Fibroblast of mammary gland (primary cell): ENCODE data around the gene C17orf50.
A peak's percentile ranks its signal among the peaks of the same experiment; 100 is the strongest.

Source experiments
- DNase-seq: peaks from one replicate; pipeline ENCODE4 v3.0.0-alpha.2; 2010; ENCODE audit warnings: low read depth
- H3K4me3 ChIP-seq: 2 replicates; pipeline ENCODE4 v1.5.1; 2011; ENCODE audit warnings: low read depth, mild to moderate bottlenecking, low read length, moderate library complexity; ENCODE audit not compliant: control insufficient read depth
- TF ChIP-seq, protein P1 (sequence below): conservative IDR thresholded peaks from 2 replicates; pipeline ENCODE4 v1.5.1; 2011; ENCODE audit warnings: low read depth, low read length, inconsistent platforms; ENCODE audit not compliant: control insufficient read depth, insufficient read depth

The C17orf50 gene

DNA sequence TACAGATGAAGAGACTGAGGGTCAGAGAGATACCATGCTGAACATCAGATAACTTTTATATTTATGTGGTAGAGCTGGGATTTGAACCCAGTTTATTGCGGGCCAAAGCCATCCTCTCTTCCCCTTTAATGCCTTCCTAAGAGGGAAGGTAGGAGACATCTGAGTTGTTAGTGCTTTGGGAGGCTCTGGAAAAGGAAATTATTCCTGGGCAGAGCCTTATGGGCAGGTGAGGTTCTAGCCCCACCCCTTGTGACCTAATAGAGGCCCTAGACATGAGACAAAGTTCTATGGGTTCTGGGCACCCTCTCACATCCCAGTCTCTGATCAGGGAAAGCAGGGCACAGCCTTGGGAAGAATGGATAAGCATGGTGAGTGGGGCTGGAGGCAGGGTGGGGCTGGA, at the start of gene C17orf50:
TSS of gene C17orf50 (plus strand) at position 301 of the 400 bp plus-strand sequence. CDS start at position 356, 55 bp downstream.
- TF ChIP-seq, protein P1, sequence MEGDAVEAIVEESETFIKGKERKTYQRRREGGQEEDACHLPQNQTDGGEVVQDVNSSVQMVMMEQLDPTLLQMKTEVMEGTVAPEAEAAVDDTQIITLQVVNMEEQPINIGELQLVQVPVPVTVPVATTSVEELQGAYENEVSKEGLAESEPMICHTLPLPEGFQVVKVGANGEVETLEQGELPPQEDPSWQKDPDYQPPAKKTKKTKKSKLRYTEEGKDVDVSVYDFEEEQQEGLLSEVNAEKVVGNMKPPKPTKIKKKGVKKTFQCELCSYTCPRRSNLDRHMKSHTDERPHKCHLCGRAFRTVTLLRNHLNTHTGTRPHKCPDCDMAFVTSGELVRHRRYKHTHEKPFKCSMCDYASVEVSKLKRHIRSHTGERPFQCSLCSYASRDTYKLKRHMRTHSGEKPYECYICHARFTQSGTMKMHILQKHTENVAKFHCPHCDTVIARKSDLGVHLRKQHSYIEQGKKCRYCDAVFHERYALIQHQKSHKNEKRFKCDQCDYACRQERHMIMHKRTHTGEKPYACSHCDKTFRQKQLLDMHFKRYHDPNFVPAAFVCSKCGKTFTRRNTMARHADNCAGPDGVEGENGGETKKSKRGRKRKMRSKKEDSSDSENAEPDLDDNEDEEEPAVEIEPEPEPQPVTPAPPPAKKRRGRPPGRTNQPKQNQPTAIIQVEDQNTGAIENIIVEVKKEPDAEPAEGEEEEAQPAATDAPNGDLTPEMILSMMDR, result no peak
- no peak within 1 kb of the TSS for H3K4me3 ChIP-seq
- no peak for DNase-seq

DNA sequence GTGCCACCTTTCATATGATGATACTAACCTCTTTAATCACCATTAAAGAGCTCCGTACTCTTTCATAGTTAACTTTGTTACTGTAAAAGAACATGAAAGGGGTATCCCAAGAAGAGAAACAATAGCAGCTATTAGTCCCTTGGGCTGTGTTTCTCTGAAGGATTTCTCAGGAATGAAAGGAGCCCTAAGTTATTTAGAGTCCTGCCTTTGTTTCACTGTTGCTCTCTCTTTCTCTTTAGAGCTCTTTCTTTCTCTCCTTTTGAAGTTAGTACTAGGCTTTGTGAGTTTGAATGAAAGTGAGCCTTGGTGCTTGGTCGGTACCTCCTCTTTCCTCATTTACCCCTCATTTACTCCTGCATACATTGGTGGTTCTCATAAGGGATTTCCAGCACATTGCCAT, 49.7 kb upstream of the C17orf50 start:
- no peak overlapping the region for H3K4me3 ChIP-seq
- no peak for DNase-seq
- TF ChIP-seq, protein P1, result no peak

DNA sequence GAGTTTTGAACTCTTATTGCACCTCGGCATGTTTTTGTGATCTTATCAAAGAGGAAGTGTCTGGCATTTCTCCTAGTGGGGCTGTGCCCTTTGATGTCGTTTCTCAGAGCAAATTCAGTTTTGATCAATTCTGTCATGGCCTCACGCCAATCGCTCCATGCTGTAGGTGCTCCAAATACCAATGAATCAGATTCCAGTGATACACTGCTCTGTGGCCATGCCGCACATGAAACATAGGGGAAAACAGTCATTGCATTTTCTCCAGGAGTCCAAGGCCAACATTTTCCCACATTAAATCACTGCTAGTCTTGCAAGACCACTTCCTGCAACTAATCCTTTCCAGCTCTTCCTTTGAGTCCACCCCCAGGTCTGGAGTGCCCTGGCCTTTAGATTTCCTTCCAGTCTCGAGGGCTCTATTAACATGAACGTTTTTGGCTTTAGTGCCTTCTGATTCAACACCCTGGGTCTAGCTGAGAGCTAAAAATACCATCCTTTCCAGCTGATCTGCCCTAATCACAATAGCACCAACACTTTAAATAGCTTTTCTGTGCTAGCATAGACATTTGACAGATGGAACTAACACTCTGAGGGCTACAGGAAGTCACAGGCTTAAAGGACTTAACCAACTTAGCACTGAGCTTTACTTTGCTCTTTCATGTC, 47.5 kb upstream of the C17orf50 start:
- H3K4me3 ChIP-seq, result no peak overlapping the region
- peak; percentile 96 for DNase-seq
- TF ChIP-seq, protein P1, result no peak

DNA sequence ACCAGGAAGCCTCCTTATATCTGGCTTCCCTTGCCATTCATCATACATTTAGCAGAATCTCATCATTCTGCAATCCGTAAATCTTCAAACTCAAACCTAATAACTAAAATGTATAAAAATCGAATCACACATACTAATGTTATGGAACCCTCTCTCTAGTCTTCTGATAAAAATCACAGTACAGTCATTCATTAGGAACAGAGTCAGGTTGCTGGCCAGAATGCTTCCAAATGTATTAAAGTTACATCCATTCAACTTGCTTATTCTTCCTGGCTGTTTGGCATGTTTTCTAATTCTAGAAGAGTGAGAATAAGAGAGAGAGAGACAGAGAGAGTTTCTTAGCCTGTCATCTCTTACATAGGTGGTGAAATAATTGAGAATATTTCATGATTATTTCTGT, 45.7 kb upstream of the C17orf50 start:
- no peak for DNase-seq
- no peak overlapping the region for H3K4me3 ChIP-seq
- TF ChIP-seq, protein P1, result no peak

DNA sequence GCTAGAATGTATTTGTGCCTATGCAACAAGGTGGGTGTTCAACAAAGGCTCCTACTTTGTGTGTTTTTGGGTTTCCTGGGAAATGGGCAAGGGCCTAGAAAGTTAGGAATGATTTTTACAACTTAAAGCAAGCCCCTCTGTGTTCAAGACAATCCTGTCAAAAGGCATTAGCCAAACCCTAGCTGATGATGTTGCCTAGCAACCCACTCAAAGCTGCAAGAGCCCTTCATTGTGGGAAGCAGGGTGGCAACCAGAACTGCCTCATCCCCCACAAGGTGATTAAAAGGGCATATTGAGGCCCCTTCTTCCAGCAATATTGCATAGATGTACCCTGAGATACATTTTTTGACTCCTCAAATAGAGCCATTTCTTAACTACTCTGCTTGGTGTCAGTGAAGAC, 45.3 kb upstream of the C17orf50 start:
- H3K4me3 ChIP-seq, result no peak overlapping the region
- TF ChIP-seq, protein P1, result no peak
- DNase-seq, result no peak

DNA sequence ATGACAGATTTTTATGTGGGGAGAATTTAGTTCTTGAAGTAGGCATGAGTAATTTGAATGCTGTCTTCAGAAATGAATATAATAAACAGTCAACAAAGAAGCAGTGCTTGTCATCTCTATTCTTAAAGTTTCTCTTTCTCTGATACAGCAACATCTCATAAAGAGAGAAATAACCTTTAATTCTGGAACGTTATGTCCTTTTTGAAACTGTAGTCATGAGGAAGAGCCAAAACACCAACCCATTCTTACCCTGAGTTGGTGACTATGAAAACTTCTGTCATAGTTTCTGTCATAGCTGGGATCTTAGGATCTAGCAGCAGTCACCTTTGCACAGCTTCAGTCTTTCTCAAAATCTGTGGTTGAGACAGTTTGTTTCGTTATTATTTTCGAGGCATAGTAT, 44.5 kb upstream of the C17orf50 start:
- no peak overlapping the region for H3K4me3 ChIP-seq
- TF ChIP-seq, protein P1, result no peak
- no peak for DNase-seq
